Mucosa of gallbladder (tissue), 1 donor: ENCODE measurements around the gene OPRM1. TPM values are rescaled to one million over a fixed set of nuclear protein-coding genes. Genes with fewer than 3 reads are reported as not detected.

Experiments
- DNase-seq: peaks from one replicate; pipeline ENCODE4 v3.0.0-alpha.2; 2020; ENCODE audit warnings: low spot score
- total RNA-seq: library from RNA; stranded (reverse); gene quantifications from one replicate; pipeline ENCODE4 v1.2.1, GENCODE V29; 2021
- donor health status: DM: no; HTN: no; CAD: no.

The OPRM1 gene
- total RNA-seq, 1 donor from 2014 or later: not detected

GRCh38 chr6:154280521-154280920 is 241.5 kb downstream of the OPRM1 start:
- DNase-seq: no peak

- DNase-seq: no peak
These were observed 245.3 kb downstream of the OPRM1 start for GRCh38 chr6:154284313-154284853.

GRCh38 chr6:154285826-154286225 is 246.8 kb downstream of the OPRM1 start:
- no peak for DNase-seq

- DNase-seq: no peak
These were observed 250.9 kb downstream of the OPRM1 start for GRCh38 chr6:154289818-154290508.

- no peak for DNase-seq
These were observed 253.0 kb downstream of the OPRM1 start for GRCh38 chr6:154292066-154292465.

- no peak for DNase-seq
These were observed 253.9 kb downstream of the OPRM1 start for GRCh38 chr6:154292855-154293519.

- DNase-seq: no peak
These were observed 256.7 kb downstream of the OPRM1 start for GRCh38 chr6:154295733-154296132.
